Bronchial epithelial cell (primary cell): ENCODE results near the gene GIGYF1. TPM values are rescaled to one million over a fixed set of nuclear protein-coding genes. Genes with fewer than 3 reads are reported as not detected.
"Not testable (repeated sequence)": the region's sequence is repeated elsewhere in the genome, so short reads cannot be mapped to it uniquely, and the experiment has no call there.

Experiments
- DNase-seq: peaks from one replicate; pipeline ENCODE4 v3.0.0-alpha.2; 2010; ENCODE audit warnings: low read depth
- FAIRE-seq: peaks from 2 replicates; lab custom pipeline; 2011; peaks lifted over from hg19 to GRCh38; lab: Jason Lieb, UNC
- H3K27me3 ChIP-seq: 2 replicates; pipeline ENCODE4 v1.5.1; 2011; ENCODE audit warnings: low read length; ENCODE audit not compliant: control insufficient read depth, insufficient read depth
- H3K36me3 ChIP-seq: 2 replicates; pipeline ENCODE4 v1.5.1; 2011; ENCODE audit warnings: low read length; ENCODE audit not compliant: control insufficient read depth, insufficient read depth
- H3K4me3 ChIP-seq: 2 replicates; pipeline ENCODE4 v1.5.1; 2011; ENCODE audit warnings: mild to moderate bottlenecking, low read depth, low read length, control low read depth
- total RNA-seq: library from RNA; depleted of rRNA; stranded (reverse); fragments of >200 nt; gene quantifications from 2 replicates; pipeline ENCODE4 v1.2.1, GENCODE V29; 2014
- TF ChIP-seq, protein P1 (sequence below): IDR thresholded peaks from 2 replicates; pipeline ENCODE4 v1.5.1; 2011; ENCODE audit warnings: mild to moderate bottlenecking, moderate library complexity, low read length, control low read depth, inconsistent platforms; ENCODE audit not compliant: insufficient read depth, severe bottlenecking

GIGYF1 gene
- total RNA-seq, 1 donor from 2014 or later = 14.2 TPM

DNA sequence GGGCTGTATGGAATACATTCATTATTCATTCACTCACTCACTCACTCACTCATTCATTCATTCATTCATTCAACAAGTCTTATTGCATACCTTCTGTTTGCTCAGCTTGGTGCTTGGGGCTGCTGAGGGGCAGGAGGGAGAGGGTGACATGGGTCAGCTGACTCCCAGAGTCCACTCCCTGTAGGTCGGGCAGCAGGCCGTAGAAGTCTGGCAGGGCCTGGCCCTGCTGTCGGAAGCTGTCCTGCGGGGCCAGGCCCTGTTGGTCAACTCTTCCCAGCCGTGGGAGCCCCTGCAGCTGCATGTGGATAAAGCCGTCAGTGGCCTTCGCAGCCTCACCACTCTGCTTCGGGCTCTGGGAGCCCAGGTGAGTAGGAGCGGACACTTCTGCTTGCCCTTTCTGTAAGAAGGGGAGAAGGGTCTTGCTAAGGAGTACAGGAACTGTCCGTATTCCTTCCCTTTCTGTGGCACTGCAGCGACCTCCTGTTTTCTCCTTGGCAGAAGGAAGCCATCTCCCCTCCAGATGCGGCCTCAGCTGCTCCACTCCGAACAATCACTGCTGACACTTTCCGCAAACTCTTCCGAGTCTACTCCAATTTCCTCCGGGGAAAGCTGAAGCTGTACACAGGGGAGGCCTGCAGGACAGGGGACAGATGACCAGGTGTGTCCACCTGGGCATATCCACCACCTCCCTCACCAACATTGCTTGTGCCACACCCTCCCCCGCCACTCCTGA is 28.6 kb upstream of the GIGYF1 start:
- Histone ChIP-seq H3K27me3 (peaks cover 33% of the 10 kb centered on the region), H3K4me3 (no peak overlapping the region), H3K36me3 (no peaks in the 10 kb centered on the region)
- TF ChIP-seq, protein P1, sequence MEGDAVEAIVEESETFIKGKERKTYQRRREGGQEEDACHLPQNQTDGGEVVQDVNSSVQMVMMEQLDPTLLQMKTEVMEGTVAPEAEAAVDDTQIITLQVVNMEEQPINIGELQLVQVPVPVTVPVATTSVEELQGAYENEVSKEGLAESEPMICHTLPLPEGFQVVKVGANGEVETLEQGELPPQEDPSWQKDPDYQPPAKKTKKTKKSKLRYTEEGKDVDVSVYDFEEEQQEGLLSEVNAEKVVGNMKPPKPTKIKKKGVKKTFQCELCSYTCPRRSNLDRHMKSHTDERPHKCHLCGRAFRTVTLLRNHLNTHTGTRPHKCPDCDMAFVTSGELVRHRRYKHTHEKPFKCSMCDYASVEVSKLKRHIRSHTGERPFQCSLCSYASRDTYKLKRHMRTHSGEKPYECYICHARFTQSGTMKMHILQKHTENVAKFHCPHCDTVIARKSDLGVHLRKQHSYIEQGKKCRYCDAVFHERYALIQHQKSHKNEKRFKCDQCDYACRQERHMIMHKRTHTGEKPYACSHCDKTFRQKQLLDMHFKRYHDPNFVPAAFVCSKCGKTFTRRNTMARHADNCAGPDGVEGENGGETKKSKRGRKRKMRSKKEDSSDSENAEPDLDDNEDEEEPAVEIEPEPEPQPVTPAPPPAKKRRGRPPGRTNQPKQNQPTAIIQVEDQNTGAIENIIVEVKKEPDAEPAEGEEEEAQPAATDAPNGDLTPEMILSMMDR = no peak
- FAIRE-seq = no peak
- no peak for DNase-seq

DNA sequence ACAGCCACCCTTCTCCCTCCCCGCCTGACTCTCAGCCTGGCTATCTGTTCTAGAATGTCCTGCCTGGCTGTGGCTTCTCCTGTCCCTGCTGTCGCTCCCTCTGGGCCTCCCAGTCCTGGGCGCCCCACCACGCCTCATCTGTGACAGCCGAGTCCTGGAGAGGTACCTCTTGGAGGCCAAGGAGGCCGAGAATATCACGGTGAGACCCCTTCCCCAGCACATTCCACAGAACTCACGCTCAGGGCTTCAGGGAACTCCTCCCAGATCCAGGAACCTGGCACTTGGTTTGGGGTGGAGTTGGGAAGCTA is 27.4 kb upstream of the GIGYF1 start:
- no peak for DNase-seq
- Histone ChIP-seq H3K4me3 (no peak overlapping the region), H3K27me3 (peaks cover 33% of the 10 kb centered on the region), H3K36me3 (no peaks in the 10 kb centered on the region)
- no peak for FAIRE-seq
- TF ChIP-seq, protein P1 = no peak

DNA sequence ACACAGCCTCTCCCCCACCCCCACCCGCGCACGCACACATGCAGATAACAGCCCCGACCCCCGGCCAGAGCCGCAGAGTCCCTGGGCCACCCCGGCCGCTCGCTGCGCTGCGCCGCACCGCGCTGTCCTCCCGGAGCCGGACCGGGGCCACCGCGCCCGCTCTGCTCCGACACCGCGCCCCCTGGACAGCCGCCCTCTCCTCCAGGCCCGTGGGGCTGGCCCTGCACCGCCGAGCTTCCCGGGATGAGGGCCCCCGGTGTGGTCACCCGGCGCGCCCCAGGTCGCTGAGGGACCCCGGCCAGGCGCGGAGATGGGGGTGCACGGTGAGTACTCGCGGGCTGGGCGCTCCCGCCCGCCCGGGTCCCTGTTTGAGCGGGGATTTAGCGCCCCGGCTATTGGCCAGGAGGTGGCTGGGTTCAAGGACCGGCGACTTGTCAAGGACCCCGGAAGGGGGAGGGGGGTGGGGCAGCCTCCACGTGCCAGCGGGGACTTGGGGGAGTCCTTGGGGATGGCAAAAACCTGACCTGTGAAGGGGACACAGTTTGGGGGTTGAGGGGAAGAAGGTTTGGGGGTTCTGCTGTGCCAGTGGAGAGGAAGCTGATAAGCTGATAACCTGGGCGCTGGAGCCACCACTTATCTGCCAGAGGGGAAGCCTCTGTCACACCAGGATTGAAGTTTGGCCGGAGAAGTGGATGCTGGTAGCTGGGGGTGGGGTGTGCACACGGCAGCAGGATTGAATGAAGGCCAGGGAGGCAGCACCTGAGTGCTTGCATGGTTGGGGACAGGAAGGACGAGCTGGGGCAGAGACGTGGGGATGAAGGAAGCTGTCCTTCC is 26.8 kb upstream of the GIGYF1 start:
- H3K4me3 ChIP-seq = no peak overlapping the region
- peaks cover 33% of the 10 kb centered on the region for H3K27me3 ChIP-seq
- FAIRE-seq (no peak), DNase-seq (no peak)
- TF ChIP-seq, protein P1 = no peak
- no peaks in the 10 kb centered on the region for H3K36me3 ChIP-seq

DNA sequence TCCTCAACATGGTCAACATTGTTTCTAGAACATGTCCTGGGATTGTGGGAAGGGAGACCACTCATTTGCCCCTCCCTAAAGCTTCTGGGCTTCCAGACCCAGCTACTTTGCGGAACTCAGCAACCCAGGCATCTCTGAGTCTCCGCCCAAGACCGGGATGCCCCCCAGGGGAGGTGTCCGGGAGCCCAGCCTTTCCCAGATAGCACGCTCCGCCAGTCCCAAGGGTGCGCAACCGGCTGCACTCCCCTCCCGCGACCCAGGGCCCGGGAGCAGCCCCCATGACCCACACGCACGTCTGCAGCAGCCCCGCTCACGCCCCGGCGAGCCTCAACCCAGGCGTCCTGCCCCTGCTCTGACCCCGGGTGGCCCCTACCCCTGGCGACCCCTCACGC is 26.2 kb upstream of the GIGYF1 start, which contains the start of gene EPO:
Gene EPO (plus strand): TSS at position 190 of the 392 bp plus-strand sequence. CDS start 513 bp downstream, outside the sequence.
- FAIRE-seq (no peak), DNase-seq (no peak)
- H3K4me3 ChIP-seq = no peak within 1 kb of the TSS
- H3K36me3 ChIP-seq = no peaks in the 10 kb centered on the region
- peaks cover 33% of the 10 kb centered on the region for H3K27me3 ChIP-seq
- TF ChIP-seq, protein P1 = no peak

DNA sequence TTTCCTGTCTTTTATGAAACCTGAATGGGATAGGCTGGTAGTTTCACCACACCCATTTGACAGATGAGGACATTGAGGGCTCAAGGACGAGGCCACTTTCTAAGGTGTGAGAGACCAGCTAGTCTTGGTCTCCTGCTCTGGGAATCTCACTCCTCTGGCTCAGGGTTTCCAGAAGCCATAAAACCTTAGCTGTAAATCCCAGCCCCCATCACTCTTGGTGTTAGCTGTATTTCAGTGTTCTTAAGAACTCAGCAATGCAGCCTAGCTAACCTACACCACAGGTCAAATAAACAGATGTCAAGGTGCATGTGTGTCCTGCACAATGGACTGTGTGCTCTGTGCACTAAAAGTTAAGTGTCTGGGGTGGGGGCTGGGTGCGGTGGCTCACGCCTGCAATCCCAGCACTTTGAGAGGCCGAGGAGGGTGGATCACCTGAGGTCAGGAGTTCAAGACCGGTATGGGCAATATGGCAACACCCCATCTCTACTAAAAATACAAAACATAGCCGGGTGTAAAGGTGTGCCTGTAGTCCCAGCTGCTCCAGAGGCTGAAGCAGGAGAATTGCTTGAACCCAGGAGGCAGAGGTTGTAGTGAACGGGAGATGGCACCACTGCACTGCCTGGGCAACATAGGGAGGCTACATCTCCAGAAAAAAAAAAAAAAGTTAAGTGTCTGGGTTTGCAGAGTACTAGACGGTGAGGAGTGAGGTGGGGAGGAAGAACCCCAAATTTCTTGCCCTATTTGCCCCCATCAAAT is 25.7 kb upstream of the GIGYF1 start:
- TF ChIP-seq, protein P1 = peak; percentile 38
- Histone ChIP-seq H3K4me3 (no peak overlapping the region), H3K27me3 (peaks cover 33% of the 10 kb centered on the region), H3K36me3 (no peaks in the 10 kb centered on the region)
- no peak for FAIRE-seq
- DNase-seq = peak; percentile 38

DNA sequence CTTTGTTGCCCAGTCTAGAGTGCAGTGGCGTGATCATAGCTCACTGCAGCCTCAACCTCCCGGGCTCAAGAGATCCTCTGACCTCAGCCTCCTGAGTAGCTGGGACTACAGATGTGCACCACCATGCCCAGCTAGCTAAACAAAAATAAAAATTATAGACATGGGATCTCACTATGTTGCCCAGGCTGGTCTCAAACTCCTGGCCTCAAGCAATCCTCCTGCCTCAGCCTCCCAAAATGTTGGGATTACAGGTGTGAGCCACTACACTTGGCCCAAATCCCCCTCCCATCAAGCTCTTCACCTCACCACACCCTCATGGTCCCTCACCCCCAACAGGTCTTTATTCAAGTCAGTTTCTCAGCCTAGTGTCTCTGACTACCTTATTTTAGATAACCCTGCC is 23.0 kb upstream of the GIGYF1 start:
- not testable (repeated sequence) for FAIRE-seq

More for the DNA sequence above, 23.0 kb upstream of the GIGYF1 start:
- not testable (repeated sequence) for DNase-seq, H3K4me3 ChIP-seq, H3K36me3 ChIP-seq
- peaks cover 22% of the 10 kb centered on the region for H3K27me3 ChIP-seq
